Activated T-cell treated with anti-CD3 and anti-CD28 coated beads, Interleukin-2, amount 50 U/mL, for 4 hours (primary cell): ENCODE data around the gene TRDMT1. TPM values are rescaled to one million over a fixed set of nuclear protein-coding genes. Genes with fewer than 3 reads are reported as not detected.

Source experiments
- ATAC-seq, 2 donors: fragments of 200-7000 bp; cut with Tn5 transposase; one replicate each; pipeline ENCODE4 v1.10.0; 2021
- DNase-seq: peaks from one replicate; pipeline ENCODE4 v3.0.0-alpha.2; 2020
- H3K27me3 Mint-ChIP-seq: one replicate; pipeline ENCODE4 v1.8.0; 2021; ENCODE audit warnings: low read depth, mixed read lengths
- H3K36me3 Mint-ChIP-seq: one replicate; pipeline ENCODE4 v1.8.0; 2022; ENCODE audit warnings: mixed read lengths; ENCODE audit not compliant: insufficient read depth
- H3K4me1 Mint-ChIP-seq: one replicate; pipeline ENCODE4 v1.8.0; 2021; ENCODE audit warnings: low read depth, mixed read lengths
- H3K4me3 Mint-ChIP-seq: one replicate; pipeline ENCODE4 v1.8.0; 2021; ENCODE audit warnings: mild to moderate bottlenecking, moderate library complexity, mixed read lengths
- H3K9me3 Mint-ChIP-seq: one replicate; pipeline ENCODE4 v1.8.0; 2021; ENCODE audit warnings: mixed read lengths
- total RNA-seq, 3 donors: library from RNA; stranded (reverse); gene quantifications; one replicate each; pipeline ENCODE4 v1.2.1, GENCODE V29; 2021

TRDMT1 gene
- total RNA-seq, 3 donors from 2014 or later: 9.1 to 12.1 (median 10.9) TPM

DNA sequence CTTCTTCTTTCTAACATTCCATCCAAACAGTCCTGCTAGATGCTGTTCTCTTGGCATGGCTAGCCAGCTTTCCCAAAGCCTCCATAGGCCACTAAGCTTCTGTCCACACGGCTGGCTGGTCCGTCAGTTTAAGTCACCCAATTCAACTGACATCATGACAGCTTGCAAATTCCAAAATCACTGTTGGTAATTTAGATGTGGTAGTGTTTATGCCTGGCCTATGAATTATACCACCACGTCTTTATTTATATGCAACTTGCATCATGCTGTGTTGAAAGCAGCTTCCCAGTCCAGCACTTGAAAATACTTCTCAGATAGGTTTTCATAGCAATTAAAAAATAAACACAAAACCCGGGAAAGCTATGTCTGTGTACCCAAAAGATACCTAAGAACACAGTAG is 24.3 kb upstream of the TRDMT1 start:
- no peaks in the 10 kb centered on the region for H3K9me3 Mint-ChIP-seq
- no peaks in the 10 kb centered on the region for H3K27me3 Mint-ChIP-seq
- DNase-seq (no peak), ATAC-seq (no peak)
- no peak overlapping the region for H3K4me3 Mint-ChIP-seq
- H3K4me1 Mint-ChIP-seq: peaks cover 47% of the 10 kb centered on the region
- peaks cover 2% of the 10 kb centered on the region for H3K36me3 Mint-ChIP-seq

DNA sequence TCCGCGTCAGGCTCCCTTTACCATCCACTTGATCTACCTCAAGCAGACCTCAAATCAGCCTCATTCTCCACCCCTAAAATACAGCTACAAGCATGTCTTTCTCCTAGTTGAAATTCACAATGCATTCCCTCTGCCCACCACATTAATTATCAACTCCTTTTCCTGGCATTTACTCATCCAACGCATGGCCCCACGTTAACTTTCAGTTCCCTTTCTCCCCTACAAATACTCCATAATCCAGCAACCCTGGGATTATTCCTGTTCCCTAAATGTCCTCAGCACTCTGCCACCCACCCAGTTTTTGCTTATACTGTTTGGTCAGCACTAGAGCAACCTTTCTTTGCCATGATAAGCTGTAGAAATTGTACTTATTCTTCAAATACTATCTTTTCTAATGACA is 20.9 kb upstream of the TRDMT1 start:
- no peak for DNase-seq
- Mint-ChIP-seq H3K4me1 (peaks cover 42% of the 10 kb centered on the region), H3K36me3 (peaks cover 7% of the 10 kb centered on the region), H3K9me3 (no peaks in the 10 kb centered on the region), H3K27me3 (no peaks in the 10 kb centered on the region), H3K4me3 (no peak overlapping the region)
- ATAC-seq: no peak

DNA sequence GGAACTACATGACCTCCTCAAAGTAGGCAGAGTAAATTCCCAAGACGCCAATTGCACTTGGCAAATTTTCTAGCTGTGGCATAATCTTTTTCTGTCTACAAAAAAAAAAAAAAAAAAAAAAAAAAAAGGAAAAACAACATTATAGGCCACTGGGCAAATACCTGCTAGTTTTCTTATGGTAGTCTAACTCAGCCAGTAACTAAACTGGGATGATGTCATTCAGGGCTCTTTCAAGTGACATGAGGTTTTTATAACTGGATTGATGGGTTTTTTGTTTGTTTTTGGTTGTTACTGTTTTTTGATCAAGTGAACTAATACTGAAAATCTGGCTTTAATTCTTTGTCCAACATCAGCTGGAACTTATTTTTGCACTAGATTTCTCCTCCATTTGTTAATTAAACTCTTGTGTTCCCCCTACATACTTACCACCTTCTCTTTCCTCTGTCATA is 19.2 kb upstream of the TRDMT1 start:
- peaks cover 40% of the 10 kb centered on the region for H3K4me1 Mint-ChIP-seq
- no peak for DNase-seq
- no peak for ATAC-seq
- no peaks in the 10 kb centered on the region for H3K27me3 Mint-ChIP-seq
- no peak overlapping the region for H3K4me3 Mint-ChIP-seq
- H3K9me3 Mint-ChIP-seq: no peaks in the 10 kb centered on the region
- peaks cover 7% of the 10 kb centered on the region for H3K36me3 Mint-ChIP-seq

DNA sequence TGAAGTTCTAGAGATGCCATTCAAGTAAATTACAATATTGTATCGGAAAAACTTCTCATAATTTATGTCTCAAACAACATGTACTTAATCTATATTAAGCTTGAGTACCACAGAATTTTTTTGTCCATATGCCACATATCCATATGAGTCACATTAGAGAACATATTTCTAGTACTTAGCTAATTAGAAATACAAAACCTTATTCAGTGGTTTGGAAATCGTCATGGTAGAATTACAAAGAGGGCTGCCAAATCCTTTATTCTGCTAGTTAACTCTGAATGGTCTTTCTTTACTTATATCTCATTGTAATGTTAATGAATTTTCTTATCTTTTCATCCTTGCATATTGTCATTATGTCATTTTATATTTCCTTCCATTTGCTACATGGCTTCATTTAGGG is 17.6 kb upstream of the TRDMT1 start:
- ATAC-seq: no peak
- Mint-ChIP-seq H3K27me3 (no peaks in the 10 kb centered on the region), H3K4me1 (peaks cover 45% of the 10 kb centered on the region), H3K4me3 (no peak overlapping the region), H3K36me3 (peaks cover 5% of the 10 kb centered on the region), H3K9me3 (no peaks in the 10 kb centered on the region)
- DNase-seq: no peak

DNA sequence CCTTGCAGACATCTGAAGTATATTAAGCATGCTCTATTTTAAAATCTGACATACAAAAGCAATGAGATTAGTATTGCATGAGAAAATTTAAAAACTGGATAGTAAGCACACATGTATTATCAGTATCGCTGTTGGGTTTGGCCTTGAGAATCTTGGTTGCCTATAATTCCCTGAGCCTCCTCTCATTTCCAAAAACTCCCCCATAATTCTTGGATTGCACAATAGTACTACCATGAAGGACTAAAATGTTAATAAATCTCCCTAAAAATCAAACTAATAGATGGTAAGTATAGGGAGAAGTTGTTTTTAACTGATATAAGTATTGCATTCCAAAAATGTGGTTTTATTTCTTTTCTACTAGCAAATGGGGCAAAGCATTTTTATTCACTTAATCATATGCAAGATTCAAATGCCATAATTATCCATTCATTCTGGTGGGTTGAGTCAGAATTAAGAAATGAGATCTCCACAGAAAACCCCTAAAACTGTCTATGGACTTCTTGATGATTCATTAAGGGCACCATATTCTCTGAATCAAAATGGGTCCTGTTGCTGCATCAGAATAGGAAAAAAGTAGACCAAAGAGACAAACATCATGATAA is 16.3 kb upstream of the TRDMT1 start:
- peaks cover 8% of the 10 kb centered on the region for H3K36me3 Mint-ChIP-seq
- no peaks in the 10 kb centered on the region for H3K9me3 Mint-ChIP-seq
- peaks cover 43% of the 10 kb centered on the region for H3K4me1 Mint-ChIP-seq
- no peaks in the 10 kb centered on the region for H3K27me3 Mint-ChIP-seq
- peak; percentile 40 to 47 for ATAC-seq
- H3K4me3 Mint-ChIP-seq: no peak overlapping the region
- DNase-seq: no peak

DNA sequence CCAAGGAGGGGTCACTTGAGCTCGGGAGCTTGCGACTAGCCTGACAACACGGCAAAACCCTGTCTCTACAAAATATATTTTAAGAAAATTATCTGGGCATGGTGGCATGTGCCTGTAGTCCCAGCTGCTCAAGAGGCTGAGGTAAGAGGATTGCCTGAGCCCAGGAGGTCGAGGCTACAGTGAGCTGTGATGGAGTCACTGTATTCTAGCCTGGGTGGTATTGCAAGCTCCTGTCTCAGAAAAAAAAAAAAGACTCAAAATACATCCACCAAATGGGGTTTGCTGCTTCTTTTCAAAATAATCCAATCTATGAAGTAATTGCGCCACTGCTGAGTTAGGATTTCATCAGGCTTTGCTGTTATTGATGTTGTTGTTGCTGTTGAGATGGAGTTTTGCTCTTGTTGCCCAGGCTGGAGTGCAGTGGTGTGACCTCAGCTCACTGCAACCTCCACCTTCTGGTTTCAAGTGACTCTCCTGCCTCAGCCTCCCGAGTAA is 15.5 kb upstream of the TRDMT1 start:
- no peak overlapping the region for H3K4me3 Mint-ChIP-seq
- ATAC-seq: no peak
- H3K9me3 Mint-ChIP-seq: no peaks in the 10 kb centered on the region
- DNase-seq: no peak
- peaks cover 41% of the 10 kb centered on the region for H3K4me1 Mint-ChIP-seq
- H3K36me3 Mint-ChIP-seq: peaks cover 11% of the 10 kb centered on the region
- no peaks in the 10 kb centered on the region for H3K27me3 Mint-ChIP-seq

DNA sequence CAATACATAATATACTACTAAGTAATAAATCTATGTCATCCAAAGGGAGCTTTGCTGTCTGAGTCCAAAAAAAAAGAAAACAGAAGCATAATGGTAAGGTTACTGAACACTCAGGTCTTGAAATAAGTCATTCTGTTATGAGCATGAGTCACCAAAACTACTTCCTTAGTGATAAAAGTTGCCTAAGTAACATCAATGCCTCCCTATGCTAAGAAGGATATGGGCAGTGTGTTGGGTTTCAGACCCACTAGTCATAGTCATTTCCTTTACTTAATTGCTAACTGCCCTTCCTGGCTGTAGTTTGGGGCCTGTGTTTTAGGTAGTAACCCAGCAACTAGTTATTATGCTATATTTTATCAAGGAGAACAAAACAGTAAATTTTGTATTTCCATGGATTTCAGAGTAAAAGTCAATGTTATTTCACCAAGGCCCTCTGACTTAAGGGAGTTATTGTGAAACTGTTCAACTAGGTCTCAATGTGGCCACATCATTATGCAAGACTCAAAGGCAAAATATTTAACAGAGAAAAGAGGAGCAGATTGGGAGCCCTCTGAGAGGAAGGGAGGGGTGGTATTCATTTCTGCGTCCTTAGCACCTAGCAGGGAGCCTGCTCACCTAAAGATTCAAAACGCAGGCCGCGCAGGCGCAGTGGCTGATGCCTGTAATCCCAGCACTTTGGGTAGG is 14.9 kb upstream of the TRDMT1 start:
- ATAC-seq: peak; percentile 98
- Mint-ChIP-seq H3K9me3 (no peaks in the 10 kb centered on the region), H3K27me3 (no peaks in the 10 kb centered on the region), H3K4me3 (no peak overlapping the region), H3K4me1 (peaks cover 41% of the 10 kb centered on the region), H3K36me3 (peaks cover 11% of the 10 kb centered on the region)
- DNase-seq: no peak

DNA sequence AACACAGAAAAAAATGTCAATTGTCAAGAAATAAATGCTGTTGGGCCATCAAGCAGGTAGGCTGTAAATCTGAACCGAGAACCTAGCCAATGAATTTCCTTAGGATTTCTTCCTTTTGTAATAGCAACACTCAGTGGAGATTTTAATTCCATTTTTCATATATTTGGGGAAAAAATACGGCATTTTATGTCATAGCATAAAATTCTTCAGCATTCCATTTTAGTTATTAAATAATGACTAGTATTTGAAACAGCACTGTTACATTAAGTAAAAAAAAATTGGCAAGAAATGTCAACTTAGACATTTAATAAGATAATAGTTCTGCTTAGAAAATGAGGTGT is 14.3 kb upstream of the TRDMT1 start:
- DNase-seq: no peak
- no peak overlapping the region for H3K4me3 Mint-ChIP-seq
- H3K36me3 Mint-ChIP-seq: peaks cover 11% of the 10 kb centered on the region
- no peaks in the 10 kb centered on the region for H3K9me3 Mint-ChIP-seq
- peaks cover 37% of the 10 kb centered on the region for H3K4me1 Mint-ChIP-seq
- H3K27me3 Mint-ChIP-seq: no peaks in the 10 kb centered on the region
- ATAC-seq: no peak

DNA sequence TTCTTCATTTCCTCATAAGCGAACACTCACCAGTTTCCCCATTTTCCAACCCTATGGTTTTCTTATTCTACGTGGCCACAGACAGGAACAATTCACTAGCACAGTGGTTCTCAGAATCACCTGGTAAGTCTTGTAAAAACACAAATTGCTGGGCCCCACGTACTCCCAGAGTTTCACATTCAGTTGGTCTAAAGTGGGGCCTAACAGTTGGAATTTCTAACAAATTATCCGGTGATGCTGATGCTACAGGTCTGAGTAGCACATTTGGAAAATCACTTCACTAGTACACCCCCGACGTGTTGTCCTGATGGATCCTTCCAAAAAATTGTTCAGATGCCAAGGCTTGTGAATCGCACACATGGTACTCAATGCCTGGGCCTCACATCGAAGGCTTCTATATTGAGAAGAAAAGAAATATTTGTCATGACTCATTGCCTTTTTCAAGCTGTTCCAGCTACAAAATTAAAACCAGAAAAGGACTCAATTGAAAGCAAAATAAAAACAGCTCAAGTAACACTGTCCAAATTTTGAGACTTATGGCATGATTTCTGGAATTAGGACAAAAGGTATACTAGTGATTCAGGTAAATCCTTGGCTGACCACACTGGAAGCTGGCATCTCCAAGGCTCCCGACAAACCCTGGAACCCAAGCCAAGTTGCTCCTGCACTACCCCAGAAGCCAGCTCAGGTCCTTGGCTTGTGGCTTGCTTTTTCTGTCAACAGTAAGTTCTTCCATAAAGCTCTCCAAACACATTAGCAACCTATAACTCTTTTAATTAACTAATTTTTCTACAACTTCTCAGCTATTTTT is 13.7 kb upstream of the TRDMT1 start:
- H3K4me1 Mint-ChIP-seq: peaks cover 37% of the 10 kb centered on the region
- no peak for ATAC-seq
- no peaks in the 10 kb centered on the region for H3K9me3 Mint-ChIP-seq
- no peak overlapping the region for H3K4me3 Mint-ChIP-seq
- no peak for DNase-seq
- no peaks in the 10 kb centered on the region for H3K27me3 Mint-ChIP-seq
- peaks cover 11% of the 10 kb centered on the region for H3K36me3 Mint-ChIP-seq

DNA sequence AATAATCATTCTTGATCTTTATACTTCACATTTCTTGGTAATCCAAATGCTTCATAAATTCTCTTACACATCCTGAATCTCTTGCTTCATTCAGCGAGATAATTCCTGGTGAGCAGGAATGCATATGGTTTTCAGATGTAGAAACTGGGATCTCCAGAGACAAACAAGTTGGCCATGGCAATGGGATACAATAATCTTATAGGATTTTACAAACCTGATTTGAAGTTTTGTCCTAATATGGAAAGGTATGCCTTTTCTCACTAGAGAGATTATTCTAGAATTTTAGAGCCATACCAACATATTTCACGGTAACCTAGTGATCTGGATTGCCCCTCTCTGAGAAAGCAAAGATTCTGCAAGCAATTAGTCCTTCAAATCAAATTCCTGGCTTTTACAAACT is 13.1 kb upstream of the TRDMT1 start:
- H3K36me3 Mint-ChIP-seq: peaks cover 11% of the 10 kb centered on the region
- DNase-seq (no peak), ATAC-seq (no peak)
- H3K4me3 Mint-ChIP-seq: no peak overlapping the region
- peaks cover 37% of the 10 kb centered on the region for H3K4me1 Mint-ChIP-seq
- H3K27me3 Mint-ChIP-seq: no peaks in the 10 kb centered on the region
- H3K9me3 Mint-ChIP-seq: no peaks in the 10 kb centered on the region

DNA sequence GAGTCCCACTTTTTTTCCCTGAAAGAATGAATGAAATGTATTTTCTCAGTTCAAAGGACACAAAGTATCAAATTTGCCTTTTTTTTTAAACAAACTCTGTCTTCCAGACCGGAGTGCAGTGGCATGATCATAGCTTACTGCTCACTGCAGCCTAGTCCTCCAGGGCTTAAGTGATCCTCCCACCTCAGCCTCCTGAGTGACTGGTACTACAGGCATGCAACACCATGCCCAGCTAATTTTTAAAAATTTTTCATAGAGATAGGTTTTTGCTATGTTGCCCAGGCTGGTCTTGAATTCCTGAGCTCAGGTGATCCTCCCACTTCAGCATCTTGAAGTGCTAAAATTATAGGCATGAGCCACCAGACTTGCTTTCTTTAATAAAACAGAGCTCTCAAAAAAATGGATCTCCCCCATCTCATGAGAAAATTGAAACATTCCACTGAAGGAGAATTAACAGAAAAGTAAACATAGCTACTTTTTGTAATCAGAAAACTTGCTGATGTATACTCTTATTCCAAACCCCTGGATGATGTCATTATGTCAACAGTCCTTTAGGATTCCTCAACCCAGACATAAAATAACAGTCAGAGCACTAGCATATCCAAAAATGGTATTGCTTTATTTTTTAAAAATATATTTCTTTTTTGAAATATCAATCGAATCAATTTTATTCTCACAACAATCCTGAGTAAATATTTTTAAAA is 12.3 kb upstream of the TRDMT1 start:
- H3K27me3 Mint-ChIP-seq: no peaks in the 10 kb centered on the region
- peaks cover 11% of the 10 kb centered on the region for H3K36me3 Mint-ChIP-seq
- DNase-seq (no peak), ATAC-seq (no peak)
- H3K4me3 Mint-ChIP-seq: no peak overlapping the region
- H3K9me3 Mint-ChIP-seq: no peaks in the 10 kb centered on the region
- peaks cover 38% of the 10 kb centered on the region for H3K4me1 Mint-ChIP-seq

DNA sequence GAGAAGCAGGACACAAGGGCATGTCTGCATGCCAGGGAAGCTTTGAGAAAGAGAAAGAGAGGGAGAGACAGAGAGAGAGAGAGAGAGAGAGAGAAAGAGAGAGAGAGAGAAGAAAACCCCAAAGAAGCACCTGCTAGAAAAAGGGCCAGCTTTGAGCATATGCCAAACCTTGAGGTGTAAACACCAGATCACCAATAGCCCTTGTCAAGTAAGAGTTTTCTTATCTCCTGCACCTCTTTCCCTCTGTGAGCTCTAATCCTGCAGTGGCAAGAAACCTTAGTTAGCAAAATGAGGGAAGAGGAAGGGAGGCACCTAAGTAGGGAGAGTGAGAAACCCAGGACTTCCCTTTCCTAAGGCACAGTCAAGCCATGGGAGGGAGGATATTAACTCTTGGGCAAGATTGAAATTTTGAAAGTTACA is 11.3 kb upstream of the TRDMT1 start:
- DNase-seq (no peak), ATAC-seq (no peak)
- Mint-ChIP-seq H3K4me1 (peaks cover 37% of the 10 kb centered on the region), H3K36me3 (peaks cover 8% of the 10 kb centered on the region), H3K9me3 (no peaks in the 10 kb centered on the region), H3K4me3 (no peak overlapping the region), H3K27me3 (no peaks in the 10 kb centered on the region)

DNA sequence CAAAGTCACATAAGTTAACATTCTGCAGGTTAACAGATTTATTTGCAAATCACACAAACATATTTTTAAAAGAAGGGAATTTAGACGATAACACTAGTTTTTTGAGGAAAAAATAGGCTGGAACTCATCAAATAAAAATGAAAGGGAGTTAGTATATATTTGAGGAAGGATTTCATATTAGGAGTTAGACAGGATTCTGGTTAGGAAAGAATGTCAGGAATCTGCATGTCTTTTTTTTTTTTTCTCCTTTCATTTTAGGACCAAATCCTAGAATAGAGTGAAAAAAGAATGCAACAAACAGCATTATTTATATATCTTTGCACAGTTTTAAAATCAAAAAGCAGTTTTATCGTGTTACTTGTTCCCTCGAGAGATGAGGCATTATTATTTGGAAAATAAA is 8.9 kb upstream of the TRDMT1 start:
- DNase-seq (no peak), ATAC-seq (no peak)
- Mint-ChIP-seq H3K9me3 (no peaks in the 10 kb centered on the region), H3K36me3 (peaks cover 6% of the 10 kb centered on the region), H3K4me1 (peaks cover 33% of the 10 kb centered on the region), H3K27me3 (no peaks in the 10 kb centered on the region), H3K4me3 (no peak overlapping the region)

DNA sequence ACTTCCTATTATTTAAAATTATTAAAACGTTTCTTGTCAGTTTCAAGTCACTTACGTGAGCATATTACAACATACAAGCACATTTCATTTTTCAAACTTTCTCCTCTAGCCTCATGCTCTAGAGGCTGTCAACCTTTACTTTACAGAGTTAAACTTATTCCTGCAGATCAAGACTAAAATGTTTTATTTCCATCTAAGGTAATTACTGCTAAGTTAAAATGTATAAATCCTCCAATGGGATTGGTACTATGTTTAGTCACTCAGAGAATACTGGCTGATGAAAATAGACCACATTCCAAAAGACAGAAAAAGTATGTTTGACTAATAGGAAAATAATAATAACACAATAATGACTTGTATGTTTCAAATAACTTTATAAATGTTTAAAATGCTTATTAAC is 8.4 kb upstream of the TRDMT1 start:
- Mint-ChIP-seq H3K4me1 (peaks cover 35% of the 10 kb centered on the region), H3K4me3 (no peak overlapping the region), H3K27me3 (no peaks in the 10 kb centered on the region), H3K9me3 (no peaks in the 10 kb centered on the region), H3K36me3 (peaks cover 6% of the 10 kb centered on the region)
- no peak for ATAC-seq
- no peak for DNase-seq
